SU-DHL-6 (cell line): ENCODE measurements around the gene SMLR1.

Experiments
- H2AFZ ChIP-seq: fragments of 200-600 bp; sonication (generic); 2 replicates; pipeline ENCODE4 v1.6.1; 2014; ENCODE audit warnings: low read depth, mild to moderate bottlenecking, moderate library complexity, mixed read lengths, antibody characterized with exemption, low read length; ENCODE audit not compliant: severe bottlenecking
- H3F3A ChIP-seq: fragments of 200-600 bp; shearing (Covaris generic); 2 replicates; pipeline ENCODE4 v1.6.0; 2016; ENCODE audit warnings: antibody characterized with exemption, mild to moderate bottlenecking; ENCODE audit not compliant: insufficient read depth
- H3K27ac ChIP-seq: fragments of 200-600 bp; sonication (generic); 2 replicates; pipeline ENCODE4 v1.5.1; 2016; ENCODE audit warnings: low read depth, mild to moderate bottlenecking, low read length, moderate library complexity, mixed read lengths
- H3K27me3 ChIP-seq: fragments of 200-600 bp; sonication (generic), shearing (Covaris generic); 2 replicates; pipeline ENCODE4 v1.6.0; 2014; ENCODE audit warnings: mild to moderate bottlenecking, low read length
- H3K36me3 ChIP-seq: fragments of 200-600 bp; sonication (generic); 2 replicates; pipeline ENCODE4 v1.6.1; 2014; ENCODE audit warnings: mild to moderate bottlenecking, low read length, mixed read lengths
- H3K4me2 ChIP-seq: fragments of 300-600, 200-600 bp; shearing (Covaris generic), sonication (generic); 2 replicates; pipeline ENCODE4 v1.6.0; 2014; ENCODE audit warnings: low read length, low read depth, mild to moderate bottlenecking; ENCODE audit not compliant: poor library complexity, severe bottlenecking
- H3K4me3 ChIP-seq: fragments of 200-600 bp; sonication (generic); 2 replicates; pipeline ENCODE4 v1.5.1; 2014; ENCODE audit warnings: antibody characterized with exemption, low read length, mild to moderate bottlenecking, mixed read lengths; ENCODE audit not compliant: insufficient read depth, poor library complexity, severe bottlenecking
- H3K79me2 ChIP-seq: fragments of 200-600 bp; sonication (generic); 2 replicates; pipeline ENCODE4 v1.6.1; 2014; ENCODE audit warnings: mild to moderate bottlenecking, low read length, moderate library complexity; ENCODE audit not compliant: insufficient read depth
- H3K9ac ChIP-seq: fragments of 200-600 bp; sonication (generic); 2 replicates; pipeline ENCODE4 v1.7.0; 2014; ENCODE audit warnings: mild to moderate bottlenecking, low read length
- H3K9me2 ChIP-seq: fragments of 200-600 bp; sonication (generic); replicated peaks from 2 replicates; pipeline ENCODE4 v1.6.1; 2014; ENCODE audit warnings: low read length; ENCODE audit not compliant: insufficient read depth
- H3K9me3 ChIP-seq: fragments of 200-600 bp; sonication (generic); 2 replicates; pipeline ENCODE4 v1.6.1; 2014; ENCODE audit warnings: low read length, mixed read lengths; ENCODE audit not compliant: insufficient read depth
- H4K20me1 ChIP-seq: fragments of 200-600 bp; sonication (generic); 2 replicates; pipeline ENCODE4 v1.6.1; 2014; ENCODE audit warnings: low read depth, mild to moderate bottlenecking, antibody characterized with exemption, low read length, moderate library complexity, mixed read lengths
- CTCF ChIP-seq: fragments of 200-600 bp; sonication (generic); IDR thresholded peaks from one replicate; pipeline ENCODE4 v1.5.1; 2017; ENCODE audit warnings: antibody characterized with exemption, mild to moderate bottlenecking, low read length, moderate library complexity; ENCODE audit not compliant: insufficient read depth, poor library complexity, severe bottlenecking
- EZH2phosphoT487 ChIP-seq: fragments of 200-600 bp; sonication (generic), shearing (Covaris generic); conservative IDR thresholded peaks from 2 replicates; pipeline ENCODE4 v1.6.1; 2018; ENCODE audit warnings: mild to moderate bottlenecking, antibody characterized with exemption, low read length, moderate library complexity, mixed read lengths

Gene SMLR1

DNA sequence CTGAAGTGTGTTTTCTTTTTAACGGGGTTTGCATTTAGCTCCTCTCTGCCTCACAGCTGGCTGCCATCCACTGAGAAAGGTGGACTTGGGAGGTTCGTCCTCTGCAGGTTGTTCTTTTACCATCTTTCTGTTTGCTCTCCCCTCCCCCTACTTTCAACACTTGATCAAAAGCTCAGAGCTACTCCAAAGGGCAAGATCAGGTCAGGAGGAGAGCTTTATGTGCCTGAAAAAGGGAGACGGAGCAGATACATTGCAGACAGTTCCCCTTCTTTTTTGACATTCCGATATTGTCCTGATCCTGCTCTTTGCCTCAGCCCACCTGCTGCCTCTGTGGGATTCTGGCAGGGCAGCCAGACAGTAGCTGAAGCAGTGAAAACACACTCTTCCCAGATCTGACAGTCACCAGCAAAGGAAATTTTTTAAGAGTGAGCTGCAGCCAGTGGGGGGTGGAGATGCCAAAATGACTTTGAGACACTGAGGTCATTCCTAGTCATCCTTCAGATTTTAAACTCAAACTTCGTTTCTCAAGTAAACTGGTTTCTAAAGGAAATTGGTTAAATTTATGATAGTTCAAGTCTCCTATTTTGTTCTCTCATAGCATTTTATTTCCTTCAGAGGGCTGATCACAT, 26.5 kb downstream of the SMLR1 start:
- H3K4me2 ChIP-seq = no peak overlapping the region
- H3F3A ChIP-seq = no peaks in the 10 kb centered on the region
- H3K4me3 ChIP-seq = no peak overlapping the region

DNA sequence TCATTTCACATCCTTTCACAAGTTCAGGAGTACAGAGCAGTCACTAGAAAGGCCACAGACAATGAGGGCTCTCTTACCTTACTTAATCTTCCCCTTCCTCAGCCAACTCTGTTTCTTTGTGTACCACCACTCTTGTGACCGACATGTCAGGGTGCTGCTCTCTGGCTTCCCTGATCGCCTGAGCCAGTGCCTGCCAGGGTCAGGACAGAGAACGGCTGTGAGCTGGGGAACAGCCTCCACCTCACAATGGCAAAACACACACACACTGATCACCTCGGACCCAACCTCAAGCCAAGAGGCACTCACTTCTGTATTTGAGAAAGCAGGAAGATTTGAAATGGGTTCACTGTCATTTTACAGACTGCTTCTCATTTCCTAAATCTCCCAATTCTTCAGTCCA, 30.8 kb downstream of the SMLR1 start:
- no peaks in the 10 kb centered on the region for H3K9me2 ChIP-seq
- no peaks in the 10 kb centered on the region for H3K36me3 ChIP-seq
- H2AFZ ChIP-seq = no peak overlapping the region
- H3K9me3 ChIP-seq = no peaks in the 10 kb centered on the region
- H3K27ac ChIP-seq = no peak overlapping the region
- no peaks in the 10 kb centered on the region for H3K27me3 ChIP-seq
- H3K79me2 ChIP-seq = no peaks in the 10 kb centered on the region
- no peak overlapping the region for H3K4me2 ChIP-seq
- H3K4me3 ChIP-seq = no peak overlapping the region
- TF ChIP-seq CTCF (no peak), EZH2phosphoT487 (no peak)
- H4K20me1 ChIP-seq = no peaks in the 10 kb centered on the region
- H3K9ac ChIP-seq = no peak overlapping the region
- no peaks in the 10 kb centered on the region for H3F3A ChIP-seq

More for the DNA sequence above, 26.5 kb downstream of the SMLR1 start:
- Histone ChIP-seq H3K9me2 (no peaks in the 10 kb centered on the region), H3K79me2 (no peaks in the 10 kb centered on the region), H3K9me3 (no peaks in the 10 kb centered on the region), H3K9ac (no peak overlapping the region), H4K20me1 (no peaks in the 10 kb centered on the region), H3K36me3 (no peaks in the 10 kb centered on the region), H3K27me3 (no peaks in the 10 kb centered on the region), H3K27ac (no peak overlapping the region), H2AFZ (no peak overlapping the region)
- TF ChIP-seq EZH2phosphoT487 = no peak
- no peak for TF ChIP-seq CTCF

GRCh38 chr6:130858498-130859160, 31.4 kb downstream of the SMLR1 start:
- Histone ChIP-seq H3F3A (no peaks in the 10 kb centered on the region), H4K20me1 (no peaks in the 10 kb centered on the region), H3K27me3 (no peaks in the 10 kb centered on the region), H3K9me3 (no peaks in the 10 kb centered on the region), H3K36me3 (no peaks in the 10 kb centered on the region), H3K9ac (no peak overlapping the region), H3K27ac (no peak overlapping the region), H3K79me2 (no peaks in the 10 kb centered on the region), H3K9me2 (no peaks in the 10 kb centered on the region), H3K4me3 (no peak overlapping the region), H2AFZ (no peak overlapping the region), H3K4me2 (no peak overlapping the region)
- TF ChIP-seq CTCF (no peak), EZH2phosphoT487 (no peak)
